Measurements from ENCODE around the gene C7.
"Not testable (repeated sequence)": the region's sequence is repeated elsewhere in the genome, so short reads cannot be mapped to it uniquely, and the experiment has no call there.

The C7 gene

DNA sequence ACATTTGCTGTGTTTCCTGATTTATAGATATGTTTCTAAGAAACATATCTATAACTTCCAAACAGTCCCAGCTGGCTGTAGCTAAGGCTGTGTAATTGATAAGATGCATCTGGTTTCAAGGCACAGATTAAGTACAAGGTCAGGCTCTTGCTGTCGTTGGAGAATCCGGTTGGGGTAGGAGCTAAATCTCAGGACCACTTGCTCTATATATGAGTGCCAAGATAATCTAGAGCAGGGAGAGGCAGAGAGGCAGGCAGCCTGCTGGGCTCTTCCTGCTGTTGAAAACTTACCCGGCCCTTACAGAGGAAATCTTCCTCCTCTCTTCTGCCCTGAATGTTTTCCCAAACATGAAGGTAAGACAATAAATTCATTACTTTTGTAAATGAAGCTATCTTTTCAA lies at the start of gene C7:
C7 (plus strand) TSS at position 234 of the 400 bp plus-strand sequence; CDS start at position 348, 114 bp downstream.
- H3K4me3 Mint-ChIP-seq = no peak within 1 kb of the TSS
- no peak within 1 kb of the TSS for H3K27ac Mint-ChIP-seq
- DNase-seq (no peak), ATAC-seq (no peak)
- peaks cover 33% of the 10 kb centered on the region for H3K27me3 Mint-ChIP-seq
- H3K4me1 Mint-ChIP-seq = no peaks in the 10 kb centered on the region
- no peaks in the 10 kb centered on the region for H3K9me3 Mint-ChIP-seq

DNA sequence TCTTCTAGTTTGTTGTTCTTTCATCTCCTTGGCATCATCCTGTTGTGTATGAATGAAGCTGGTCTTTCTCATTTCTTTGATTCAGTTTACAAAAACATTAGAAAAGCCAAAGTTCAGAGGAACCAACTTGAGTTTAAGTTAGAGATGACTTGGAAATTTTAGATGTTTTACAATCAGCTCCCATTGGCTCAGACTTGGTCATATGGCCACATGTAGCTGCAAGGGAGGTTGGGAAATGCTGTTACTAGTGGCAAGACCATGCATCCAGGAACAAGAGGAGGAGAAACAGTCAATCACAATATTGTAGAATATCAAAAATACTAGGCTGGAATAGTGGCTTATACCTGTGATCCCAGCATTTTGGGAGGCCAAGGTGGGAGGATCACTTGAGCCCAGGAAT lies 48.6 kb upstream of the C7 start:
- Mint-ChIP-seq H3K9me3 (peaks cover 0 to 10% of the 10 kb centered on the region in 2 donors), H3K4me1 (no peaks in the 10 kb centered on the region), H3K27ac (no peak overlapping the region), H3K27me3 (no peaks in the 10 kb centered on the region), H3K4me3 (no peak overlapping the region)
- no peak for ATAC-seq
- DNase-seq = no peak

DNA sequence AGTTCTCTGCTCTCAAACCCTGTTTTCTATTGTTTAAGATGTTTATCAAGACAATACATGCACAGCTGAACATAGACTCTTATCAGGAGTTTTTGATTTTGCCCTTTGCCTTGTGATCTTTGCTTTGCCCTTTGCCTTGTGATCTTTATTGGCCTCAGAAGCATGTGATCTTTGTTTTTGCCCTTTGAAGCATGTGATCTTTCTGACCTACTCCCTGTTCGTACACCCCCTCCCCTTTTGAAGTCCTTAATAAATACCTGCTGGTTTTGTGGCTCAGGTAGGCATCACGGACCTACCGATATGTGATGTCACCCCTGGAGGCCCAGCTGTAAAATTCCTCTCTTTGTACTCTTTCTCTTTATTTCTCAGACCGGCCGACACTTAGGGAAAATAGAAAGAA lies 44.3 kb upstream of the C7 start:
- H3K27ac Mint-ChIP-seq, ATAC-seq, DNase-seq, H3K4me1 Mint-ChIP-seq, H3K4me3 Mint-ChIP-seq, H3K9me3 Mint-ChIP-seq, H3K27me3 Mint-ChIP-seq: not testable (repeated sequence)

DNA sequence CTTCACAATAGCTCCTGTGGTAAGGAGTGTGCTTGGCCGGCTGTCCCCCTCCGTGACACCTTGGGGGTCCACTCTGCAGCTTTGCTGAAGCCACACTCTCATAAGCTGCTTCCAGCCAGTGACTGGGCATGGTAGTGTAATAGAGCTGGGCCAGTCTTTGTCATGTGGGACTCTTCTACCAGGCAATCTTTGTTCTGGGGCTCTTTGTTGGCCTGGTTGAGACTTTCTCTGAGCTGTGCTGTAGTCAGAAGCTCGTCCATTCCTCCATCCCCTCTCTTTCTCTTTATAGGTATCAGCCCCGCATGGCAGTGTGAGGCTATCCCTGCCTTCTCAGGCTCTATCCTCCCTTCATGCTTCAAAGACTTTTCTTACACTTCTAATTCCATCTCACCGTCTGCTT lies 42.5 kb upstream of the C7 start:
- DNase-seq (no peak), ATAC-seq (no peak)
- peaks cover 0 to 10% of the 10 kb centered on the region in 2 donors for H3K9me3 Mint-ChIP-seq
- H3K27me3 Mint-ChIP-seq = no peaks in the 10 kb centered on the region
- no peak overlapping the region for H3K27ac Mint-ChIP-seq
- no peaks in the 10 kb centered on the region for H3K4me1 Mint-ChIP-seq
- no peak overlapping the region for H3K4me3 Mint-ChIP-seq

DNA sequence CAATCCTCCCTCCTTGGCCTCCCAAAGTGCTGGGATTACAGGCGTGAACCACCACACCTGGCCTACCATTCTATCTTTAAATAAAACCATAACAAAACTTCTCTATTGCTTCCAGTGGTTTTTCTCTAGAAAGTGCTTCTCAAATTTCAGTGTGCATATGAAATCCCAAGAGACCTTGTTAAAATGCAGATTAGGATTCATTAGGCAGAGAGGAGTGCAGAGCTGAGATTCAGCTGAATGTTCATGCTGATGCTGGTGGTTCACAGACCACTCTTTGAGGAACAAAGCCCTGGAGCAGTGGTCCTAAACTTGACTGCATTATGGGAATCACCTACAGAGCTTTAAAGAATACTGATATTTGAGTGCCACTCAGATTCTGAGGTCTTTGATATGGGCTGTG lies 39.9 kb upstream of the C7 start:
- Mint-ChIP-seq H3K4me1 (no peaks in the 10 kb centered on the region), H3K27me3 (no peaks in the 10 kb centered on the region), H3K27ac (no peak overlapping the region), H3K9me3 (peaks cover 0 to 10% of the 10 kb centered on the region in 2 donors), H3K4me3 (no peak overlapping the region)
- no peak for DNase-seq
- no peak for ATAC-seq

DNA sequence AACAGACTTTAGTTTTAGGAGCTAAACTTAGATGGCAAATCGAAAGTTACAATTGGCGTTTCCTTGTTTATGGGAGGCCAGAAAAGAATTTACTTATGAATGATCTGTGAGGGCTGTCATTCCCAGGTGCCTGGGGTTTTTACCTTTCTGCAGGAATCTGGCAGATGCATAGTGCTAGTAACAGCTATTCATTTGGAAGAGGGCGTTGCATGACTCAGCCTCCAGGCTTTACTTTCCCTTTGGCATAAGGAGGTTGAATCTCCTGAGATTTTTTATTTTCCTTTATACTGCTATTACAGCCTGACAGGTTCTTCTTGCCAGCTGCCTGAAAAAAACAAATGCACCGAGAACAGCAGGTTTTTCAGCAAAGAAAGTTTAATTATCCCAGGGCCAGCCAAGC lies 38.1 kb upstream of the C7 start:
- Mint-ChIP-seq H3K27me3 (no peaks in the 10 kb centered on the region), H3K4me1 (no peaks in the 10 kb centered on the region), H3K4me3 (no peak overlapping the region), H3K27ac (no peak overlapping the region), H3K9me3 (no peaks in the 10 kb centered on the region)
- DNase-seq (no peak), ATAC-seq (no peak)

DNA sequence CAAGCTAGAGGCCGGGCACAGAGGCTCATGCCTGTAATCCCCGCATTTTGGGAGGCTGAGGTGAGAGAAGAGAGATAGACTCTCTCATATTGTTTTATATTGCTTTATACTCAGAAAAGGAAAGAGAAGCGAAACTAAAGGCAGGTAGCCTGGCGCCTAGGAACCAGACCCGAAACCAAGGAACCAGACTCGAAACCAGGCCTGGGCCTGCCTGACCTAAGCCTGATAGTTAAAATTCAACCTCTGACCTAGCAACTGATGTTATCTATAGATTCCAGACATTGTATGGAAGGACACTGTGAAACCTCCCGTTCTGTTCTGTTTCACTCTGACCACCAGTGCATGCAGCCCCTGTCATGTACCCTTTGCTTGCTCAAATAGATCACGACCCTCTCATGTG lies 37.0 kb upstream of the C7 start:
- not testable (repeated sequence) for ATAC-seq, H3K9me3 Mint-ChIP-seq, H3K4me1 Mint-ChIP-seq, H3K4me3 Mint-ChIP-seq, H3K27me3 Mint-ChIP-seq, DNase-seq, H3K27ac Mint-ChIP-seq

DNA sequence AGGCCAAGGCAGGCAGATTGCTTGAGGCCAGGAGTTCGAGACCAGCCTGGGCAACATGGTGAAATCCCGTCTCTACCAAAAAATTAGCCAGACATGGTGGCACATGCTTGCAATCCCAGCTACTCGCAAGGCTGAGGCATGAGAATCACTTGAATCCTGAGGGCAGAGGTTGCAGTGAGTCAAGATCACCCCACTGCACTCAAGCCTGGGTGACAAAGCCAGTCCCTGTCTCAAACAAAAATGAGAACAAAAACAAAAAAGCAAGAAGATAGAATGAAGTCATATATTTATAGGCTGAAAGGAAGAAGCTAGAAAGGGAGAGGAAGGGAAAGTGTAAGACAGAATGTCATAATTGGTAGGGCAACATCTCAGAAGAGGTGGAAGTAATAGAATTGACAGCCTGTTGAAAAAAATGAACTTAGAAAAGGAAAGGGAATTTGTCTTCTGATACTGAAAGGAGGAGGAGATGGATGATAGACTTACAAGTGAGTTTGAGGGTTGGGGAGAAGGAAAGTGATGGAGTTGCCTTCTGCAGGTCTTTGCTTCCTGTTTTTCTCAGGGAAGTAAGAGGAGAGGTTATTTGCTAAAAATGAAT lies 35.9 kb upstream of the C7 start:
- DNase-seq = no peak
- no peak overlapping the region for H3K4me3 Mint-ChIP-seq
- H3K27me3 Mint-ChIP-seq = no peaks in the 10 kb centered on the region
- peaks cover 12 to 14% of the 10 kb centered on the region in 2 donors for H3K9me3 Mint-ChIP-seq
- ATAC-seq = no peak
- no peak overlapping the region for H3K27ac Mint-ChIP-seq
- no peaks in the 10 kb centered on the region for H3K4me1 Mint-ChIP-seq

DNA sequence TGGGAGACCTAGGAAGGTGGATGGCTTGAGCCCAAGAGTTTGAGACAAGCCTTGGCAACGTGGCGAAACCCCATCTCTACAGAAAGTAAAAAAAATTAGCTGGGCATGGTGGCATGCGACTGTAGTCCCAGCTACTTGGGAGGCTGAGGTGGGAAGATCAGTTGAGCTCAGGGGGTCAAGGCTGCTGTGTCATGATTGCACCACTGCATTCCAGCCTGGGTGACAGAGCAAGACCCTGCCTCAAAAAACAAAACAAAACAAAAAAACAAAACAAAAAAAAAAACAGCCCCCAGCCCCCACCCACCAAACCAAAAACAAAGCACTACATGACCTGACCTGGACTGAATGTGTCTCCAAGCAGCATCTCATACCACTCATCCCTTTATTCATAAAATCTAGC lies 33.3 kb upstream of the C7 start:
- no peak for ATAC-seq
- H3K27ac Mint-ChIP-seq = no peak overlapping the region
- no peak for DNase-seq
- no peak overlapping the region for H3K4me3 Mint-ChIP-seq
- H3K27me3 Mint-ChIP-seq = no peaks in the 10 kb centered on the region
- H3K9me3 Mint-ChIP-seq = peaks cover 12 to 14% of the 10 kb centered on the region in 2 donors
- no peaks in the 10 kb centered on the region for H3K4me1 Mint-ChIP-seq

DNA sequence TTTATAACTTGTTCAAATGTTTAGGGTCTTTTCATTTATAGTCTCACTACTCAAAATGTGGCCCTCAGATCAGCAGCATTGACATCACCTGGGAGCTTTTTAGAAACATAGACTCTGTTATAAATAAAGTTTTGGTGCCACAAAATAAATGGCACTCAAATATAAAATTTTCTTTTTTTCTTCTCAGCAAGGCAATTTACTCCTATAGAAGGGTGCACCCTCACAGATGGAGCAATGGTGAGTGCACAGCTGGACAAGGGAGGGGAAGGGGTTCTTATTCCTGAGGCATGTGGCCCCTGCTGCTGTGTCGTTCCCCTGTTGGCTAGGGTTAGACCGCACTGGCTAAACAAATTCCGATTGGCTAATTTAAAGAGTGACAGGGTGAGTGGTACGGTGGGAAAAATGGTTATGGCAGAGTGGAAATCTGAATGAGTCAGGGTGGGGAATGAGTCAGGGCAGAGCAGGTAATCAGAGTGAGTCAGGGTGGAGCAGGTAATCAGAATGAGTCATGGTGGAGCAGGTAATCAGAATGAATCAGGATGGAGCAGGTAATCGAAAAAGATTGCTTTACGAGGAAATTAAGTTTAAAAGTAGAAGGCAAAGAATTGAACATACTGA lies 31.8 kb upstream of the C7 start:
- Mint-ChIP-seq H3K27me3 (peaks cover 8% of the 10 kb centered on the region), H3K27ac (no peak overlapping the region), H3K9me3 (peaks cover 12 to 20% of the 10 kb centered on the region in 2 donors), H3K4me3 (no peak overlapping the region), H3K4me1 (no peaks in the 10 kb centered on the region)
- ATAC-seq (no peak), DNase-seq (peak in 1 of 2 donors; percentile 14)

DNA sequence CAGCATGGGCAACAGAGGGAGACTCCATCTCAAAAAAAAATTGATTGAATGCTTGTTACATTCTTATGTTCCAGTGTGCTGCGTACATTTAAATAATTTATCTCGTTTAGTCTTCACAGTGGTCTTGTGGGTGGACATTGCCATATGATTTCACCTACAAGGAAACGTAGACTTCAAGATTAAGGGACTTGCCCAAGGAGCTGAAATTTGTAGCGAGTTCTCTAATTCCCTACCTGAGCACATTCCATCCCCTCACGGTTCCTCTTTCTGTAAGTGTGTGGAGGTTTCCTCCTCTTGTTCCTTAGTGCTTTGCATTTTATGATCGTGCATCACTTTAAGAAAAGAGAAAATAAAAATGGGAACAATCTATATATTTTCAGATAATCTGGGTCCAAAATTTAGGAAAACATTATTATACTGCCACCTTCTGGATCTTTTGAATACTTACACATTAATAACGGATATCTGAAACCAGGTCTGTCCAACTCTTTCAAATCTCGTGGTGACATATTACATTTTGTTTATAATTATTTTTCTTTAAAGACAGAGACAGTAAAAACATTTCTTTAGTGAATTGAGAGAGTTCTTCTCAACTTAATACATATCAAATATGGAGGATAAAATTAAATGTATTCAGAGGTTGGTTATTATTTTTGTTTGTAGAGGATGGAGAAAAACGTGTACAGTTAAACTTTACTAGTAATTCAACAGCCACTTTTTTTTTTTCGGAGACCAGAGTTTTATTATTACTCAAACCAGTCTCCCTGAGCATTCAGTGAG lies 29.9 kb upstream of the C7 start:
- Mint-ChIP-seq H3K9me3 (peaks cover 12 to 20% of the 10 kb centered on the region in 2 donors), H3K4me1 (no peaks in the 10 kb centered on the region), H3K27ac (no peak overlapping the region), H3K27me3 (peaks cover 8% of the 10 kb centered on the region), H3K4me3 (no peak overlapping the region)
- no peak for DNase-seq
- no peak for ATAC-seq

DNA sequence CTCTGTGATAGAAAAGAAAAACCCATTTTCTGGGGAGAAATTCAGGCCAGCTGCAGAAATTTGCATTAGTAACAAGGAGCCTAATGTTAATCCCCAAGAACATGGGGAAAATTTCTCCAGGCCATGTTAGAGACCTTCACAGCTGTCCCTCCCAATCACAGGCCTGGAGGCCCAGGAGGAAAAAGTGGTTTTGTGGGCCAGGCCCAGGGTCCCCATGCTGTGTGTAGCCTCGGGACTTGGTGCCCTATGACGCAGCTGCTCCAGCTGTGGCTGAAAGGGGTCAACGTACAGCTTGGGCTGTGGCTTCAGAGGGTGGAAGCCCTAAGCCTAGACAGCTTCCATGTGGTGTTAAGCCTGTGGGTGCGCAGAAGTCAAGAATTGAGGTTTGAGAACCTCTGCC lies 27.0 kb upstream of the C7 start:
- DNase-seq (no peak), ATAC-seq (no peak)
- peaks cover 8% of the 10 kb centered on the region for H3K27me3 Mint-ChIP-seq
- no peaks in the 10 kb centered on the region for H3K4me1 Mint-ChIP-seq
- H3K4me3 Mint-ChIP-seq = no peak overlapping the region
- no peak overlapping the region for H3K27ac Mint-ChIP-seq
- peaks cover 6 to 12% of the 10 kb centered on the region in 2 donors for H3K9me3 Mint-ChIP-seq

DNA sequence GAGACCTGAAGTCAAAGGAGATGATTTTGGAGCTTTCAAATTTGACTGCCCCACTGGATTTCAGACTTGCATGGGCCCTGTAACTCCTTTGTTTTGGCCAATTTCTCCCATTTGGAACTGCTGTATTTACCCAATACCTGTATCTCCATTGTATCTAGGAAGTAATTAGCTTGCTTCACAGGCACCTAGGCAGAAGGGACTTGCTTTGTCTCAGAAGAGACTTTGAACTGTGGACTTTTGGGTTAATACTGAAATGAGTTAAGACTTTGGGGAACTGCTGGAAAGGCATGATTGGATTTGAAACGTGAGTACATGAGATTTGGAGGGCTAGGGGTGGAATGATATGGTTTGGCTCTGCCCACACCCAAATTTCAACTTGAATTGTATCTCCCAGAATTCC lies 26.2 kb upstream of the C7 start:
- ATAC-seq, H3K9me3 Mint-ChIP-seq, H3K4me3 Mint-ChIP-seq, DNase-seq, H3K4me1 Mint-ChIP-seq, H3K27ac Mint-ChIP-seq: not testable (repeated sequence)
- H3K27me3 Mint-ChIP-seq = peaks cover 11% of the 10 kb centered on the region

DNA sequence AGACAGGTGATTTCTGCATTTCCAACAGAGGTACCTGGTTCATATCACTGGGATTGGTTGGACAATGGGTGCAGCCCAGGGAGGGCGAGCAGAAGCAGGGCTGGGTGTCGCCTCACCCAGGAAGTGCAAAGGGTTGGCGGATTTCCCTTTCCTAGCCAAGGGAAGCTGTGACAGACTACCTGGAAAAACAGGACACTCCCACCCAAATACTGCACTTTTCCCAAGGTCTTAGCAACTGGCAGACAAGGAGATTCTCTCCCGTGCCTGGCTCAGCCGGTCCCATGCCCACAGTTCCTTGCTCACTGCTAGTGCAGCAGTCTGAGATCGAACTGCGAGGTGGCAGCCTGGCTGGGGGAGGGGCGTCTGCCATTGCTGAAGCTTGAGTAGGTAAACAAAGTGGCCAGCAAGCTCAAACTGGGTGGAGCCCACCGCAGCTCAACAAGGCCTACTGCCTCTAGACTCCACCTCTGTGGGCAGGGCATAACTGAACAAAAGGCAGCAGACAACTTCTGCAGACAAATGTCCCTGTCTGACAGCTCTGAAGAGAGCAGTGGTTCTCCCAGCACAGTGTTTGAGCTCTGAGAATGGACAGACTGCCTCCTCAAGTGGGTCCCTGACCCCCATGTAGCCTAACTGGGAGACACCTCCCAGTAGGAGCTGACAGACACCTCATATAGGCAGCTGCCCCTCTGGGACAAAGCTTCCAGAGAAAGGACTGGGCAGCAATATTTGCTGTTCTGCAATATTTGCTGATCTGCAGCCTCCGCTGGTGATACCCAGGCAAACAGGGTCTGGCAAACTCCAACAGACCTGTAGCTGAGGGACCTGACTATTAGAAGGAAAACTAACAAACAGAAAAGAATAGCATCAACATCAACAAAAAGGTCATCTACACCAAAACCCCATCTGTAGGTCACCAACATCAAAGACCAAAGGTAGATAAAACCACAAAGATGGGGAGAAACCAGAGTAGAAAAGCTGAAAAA lies 13.6 kb upstream of the C7 start:
- H3K9me3 Mint-ChIP-seq, H3K4me3 Mint-ChIP-seq, H3K27ac Mint-ChIP-seq, DNase-seq, H3K4me1 Mint-ChIP-seq, ATAC-seq: not testable (repeated sequence)
- H3K27me3 Mint-ChIP-seq = peaks cover 20% of the 10 kb centered on the region

DNA sequence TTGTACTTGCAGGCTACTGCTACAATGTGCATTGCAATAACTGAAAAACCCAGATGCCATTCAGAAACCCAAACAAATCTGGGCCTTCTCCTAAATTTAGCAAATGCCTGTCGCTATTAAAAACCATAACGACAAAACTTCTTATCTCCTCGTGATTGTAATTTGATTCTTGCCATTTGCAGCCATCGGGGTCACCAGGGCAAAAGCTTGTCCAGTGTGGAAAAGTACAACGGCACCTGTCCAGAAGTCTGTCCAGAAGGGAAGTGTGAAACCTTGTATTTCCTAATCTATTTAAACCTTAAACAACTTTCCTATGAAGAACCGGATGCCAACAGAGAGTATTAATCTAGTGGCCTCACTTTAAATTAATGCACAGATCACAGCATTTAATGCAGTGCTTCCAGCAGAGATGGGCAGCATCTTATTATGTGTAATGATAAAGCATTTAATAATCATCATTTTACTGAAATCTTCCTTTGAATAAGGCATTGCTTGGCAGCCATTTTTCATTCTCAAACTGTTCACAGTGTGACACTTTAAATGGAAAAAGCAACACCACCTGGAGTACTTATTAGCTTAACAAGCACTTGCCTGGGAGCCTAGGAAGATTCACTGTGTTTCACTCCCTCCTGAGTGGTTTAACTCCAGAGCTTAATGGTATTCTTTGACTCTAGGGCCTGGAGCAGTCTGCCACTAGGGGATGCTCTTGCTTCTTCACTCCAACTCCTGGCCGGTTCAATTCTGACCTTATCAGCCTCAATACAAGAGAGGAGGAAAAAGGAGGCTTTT lies 4.9 kb upstream of the C7 start:
- no peaks in the 10 kb centered on the region for H3K4me1 Mint-ChIP-seq
- peaks cover 15% of the 10 kb centered on the region for H3K27me3 Mint-ChIP-seq
- ATAC-seq (peak; percentile 83), DNase-seq (peak; percentile 19 to 30)
- no peak overlapping the region for H3K4me3 Mint-ChIP-seq
- H3K9me3 Mint-ChIP-seq = no peaks in the 10 kb centered on the region
- H3K27ac Mint-ChIP-seq = no peak overlapping the region
